K562 (cell line): ENCODE data around the gene TXK. TPM values are rescaled to one million over a fixed set of nuclear protein-coding genes. Genes with fewer than 3 reads are reported as not detected.

ENCODE experiments used
- ADNP ChIP-seq: fragments of 200-800 bp; sonication (Bioruptor generic); IDR thresholded peaks from 2 replicates; pipeline ENCODE4 v1.6.1; 2016; ENCODE audit warnings: missing genetic modification characterization, missing compliant biosample characterization
- BHLHE40 ChIP-seq: IDR thresholded peaks from 2 replicates; pipeline ENCODE4 v1.6.1; 2011; ENCODE audit warnings: low read length, improper control_type of control experiment
- CXXC5 ChIP-seq: fragments of 250-450 bp; sonication (Bioruptor Pico); IDR thresholded peaks from 2 replicates; pipeline ENCODE4 v1.8.0; 2022; ENCODE audit warnings: inconsistent platforms, mild to moderate bottlenecking, moderate library complexity
- ELF1 ChIP-seq: fragments of 200-800 bp; sonication (Bioruptor generic); IDR thresholded peaks from 2 replicates; pipeline ENCODE4 v1.6.1; 2016; ENCODE audit warnings: missing genetic modification characterization, missing compliant biosample characterization
- EP300 ChIP-seq: IDR thresholded peaks from 2 replicates; pipeline ENCODE4 v1.6.1; 2012; ENCODE audit warnings: low read length, improper control_type of control experiment
- HDAC2 ChIP-seq: fragments of 450-650 bp; IDR thresholded peaks from 2 replicates; pipeline ENCODE4 v1.6.1; 2016; ENCODE audit warnings: mild to moderate bottlenecking
- HMGXB4 ChIP-seq: sonication (generic); formaldehyde crosslinking; IDR thresholded peaks from 2 replicates; pipeline ENCODE4 v1.8.1; 2023; ENCODE audit warnings: mild to moderate bottlenecking, missing genetic modification reagents
- MCM5 ChIP-seq: fragments of 450-650 bp; IDR thresholded peaks from 2 replicates; pipeline ENCODE4 v1.6.1; 2016; ENCODE audit warnings: low read depth
- MNT ChIP-seq, 2 experiments: fragments of 450-650 bp; conservative IDR thresholded peaks; 2 replicates each; pipeline ENCODE4 v1.6.1; 2017; ENCODE audit warnings: mild to moderate bottlenecking in 2 of 2, moderate library complexity in 2 of 2
- MXD1 ChIP-seq: fragments of 250-450 bp; sonication (Bioruptor Pico); IDR thresholded peaks from 2 replicates; pipeline ENCODE4 v1.8.0; 2021; ENCODE audit warnings: borderline replicate concordance, mild to moderate bottlenecking, moderate library complexity; ENCODE audit not compliant: poor library complexity, severe bottlenecking
- SMAD4 ChIP-seq: fragments of 250-450 bp; sonication (Bioruptor Pico); conservative IDR thresholded peaks from 2 replicates; pipeline ENCODE4 v1.8.0; 2021; ENCODE audit warnings: inconsistent platforms, mild to moderate bottlenecking, moderate library complexity
- SMARCE1 ChIP-seq: fragments of 450-650 bp; IDR thresholded peaks from 2 replicates; pipeline ENCODE4 v1.7.1; 2016; ENCODE audit warnings: mild to moderate bottlenecking
- ZBTB49 ChIP-seq: sonication (generic); formaldehyde crosslinking; IDR thresholded peaks from 2 replicates; pipeline ENCODE4 v1.8.0; 2022; ENCODE audit warnings: missing genetic modification reagents, mild to moderate bottlenecking, borderline replicate concordance
- ZNF274 ChIP-seq: IDR thresholded peaks from 2 replicates; pipeline ENCODE4 v1.6.1; 2011; ENCODE audit warnings: low read depth, mild to moderate bottlenecking, low read length, moderate library complexity, borderline replicate concordance
- ZNF311 ChIP-seq: fragments of 250-450 bp; sonication (Bioruptor Pico); IDR thresholded peaks from 2 replicates; pipeline ENCODE4 v1.4.0; 2020; ENCODE audit warnings: mild to moderate bottlenecking, moderate library complexity
- ZNF354B ChIP-seq: fragments of 250-450 bp; sonication (Bioruptor Pico); IDR thresholded peaks from 2 replicates; pipeline ENCODE4 v1.4.0; 2020
- ZNF584 ChIP-seq: fragments of 200-800 bp; sonication (Bioruptor generic); IDR thresholded peaks from 2 replicates; pipeline ENCODE4 v1.6.1; 2016; ENCODE audit warnings: low read depth, mild to moderate bottlenecking, missing genetic modification characterization, missing compliant biosample characterization
- ZNF639 ChIP-seq, 2 experiments: fragments of 200-800 bp in 1 of 2; sonication (Bioruptor generic) in 1 of 2; sonication (generic) in 1 of 2; formaldehyde crosslinking in 1 of 2; IDR thresholded peaks in 1 of 2; conservative IDR thresholded peaks in 1 of 2; 2 replicates each; pipeline versions ENCODE4 v1.5.0 to v1.6.1; 2016 to 2020; ENCODE audit warnings: missing compliant biosample characterization in 1 of 2, missing genetic modification characterization in 1 of 2, missing genetic modification reagents in 1 of 2
- ZNF766 ChIP-seq: fragments of 200-800 bp; sonication (Bioruptor generic); conservative IDR thresholded peaks from 2 replicates; pipeline ENCODE4 v1.6.1; 2016; ENCODE audit warnings: missing genetic modification characterization, missing compliant biosample characterization
- polyA plus RNA-seq, 8 experiments: library from polyadenylated mRNA; depleted of rRNA in 4 of 8; stranded (reverse) in 5 of 8; unstranded in 3 of 8; fragments of >200 nt; fragmentation: Nextera tagmentation in 2 of 8; fragmentation: Illumina TruSeq in 1 of 8; extraction: Ambion mirVana in 2 of 8; extraction: Trizol in 1 of 8; gene quantifications; 2 replicates each; pipeline versions ENCODE4 v1.2.1 to v1.2.3, GENCODE V29; 2011 to 2014; ENCODE audit warnings: inconsistent platforms in 1 of 8, missing spikeins in 1 of 8
- total RNA-seq, 7 experiments: library from RNA; depleted of rRNA in 6 of 7; stranded (reverse); fragments of >200 nt in 6 of 7; fragmentation: Illumina TruSeq in 2 of 7; extraction: Trizol in 2 of 7; gene quantifications; 2 replicates each; pipeline versions ENCODE4 v1.2.1 to v1.2.3, GENCODE V29; 2011 to 2021; ENCODE audit warnings: low replicate concordance in 1 of 7

TXK gene
- total and polyA plus RNA-seq, 9 of the 15 experiments (the other 6 are each of a cell fraction or from before 2014, with no cell fraction given): 0.24 to 1.1 (median 0.45) TPM; not detected in 1

- TF ChIP-seq EP300: peak; percentile 45; the same call in 1 of the 2 replicates
- no peak for TF ChIP-seq ZNF354B
- no peak for TF ChIP-seq ZNF584 (CRISPR knock-in tag)
- TF ChIP-seq HMGXB4: no peak
- TF ChIP-seq CXXC5 (CRISPR knock-in tag): peak; percentile 42; the same call in 1 of the 2 replicates
- 0 out of 2 replicates have a peak, but pooled peaks have one; percentile 29 for TF ChIP-seq ZNF311 (CRISPR knock-in tag)
- TF ChIP-seq ADNP (tag): no peak
- peak; percentile 18 to 37; a peak in 2 of 4 replicates for TF ChIP-seq MNT (conservative IDR thresholded peaks at IDR 0.05)
- TF ChIP-seq SMAD4 (CRISPR knock-in tag): peak; percentile 67
- peak; percentile 30; the same call in 1 of the 2 replicates for TF ChIP-seq HDAC2
- peak in 1 of 2 experiments; percentile 36; a peak in 2 of 4 replicates for TF ChIP-seq ZNF639 (CRISPR knock-in tag; conservative IDR thresholded peaks at IDR 0.05 in 1 of 2, IDR thresholded peaks at IDR 0.05 in 1 of 2)
- TF ChIP-seq BHLHE40: 0 out of 2 replicates have a peak, but pooled peaks have one; percentile 15
- no peak for TF ChIP-seq ZNF274
- no peak for TF ChIP-seq ELF1
- peak; percentile 67 for TF ChIP-seq SMARCE1
- TF ChIP-seq MCM5: no peak
- TF ChIP-seq ZNF766 (CRISPR knock-in tag): peak; percentile 86
- TF ChIP-seq ZBTB49 (CRISPR knock-in tag): no peak
- no peak for TF ChIP-seq MXD1 (CRISPR knock-in tag)
These were observed 39.3 kb upstream of the TXK start (continued) for GRCh38 chr4:48173056-48173991.
